ENCODE data around the gene SIN3A. TPM values are rescaled to one million over a fixed set of nuclear protein-coding genes. Genes with fewer than 3 reads are reported as not detected.

SIN3A gene
- total RNA-seq, 2 experiments from 2014 or later = 80.1 to 83.3 TPM

GRCh38 chr15:75369897-75370581 is 81.5 kb downstream of the SIN3A start:
- peak overlapping the region; percentile 90 for H3K4me3 Mint-ChIP-seq
- ChIA-PET CTCF (interaction anchor here (0.6 to 4.5 kb wide), 6 partner anchors 123 to 432 kb away, joined by 3 to 69 read pairs (median 4); partner anchors contain the start of gene IMP3), POLR2A (interaction anchor here (2.3 to 3.3 kb wide), 3 partner anchors 22 to 270 kb away, joined by 9 to 86 read pairs (median 45); partner anchors contain the start of genes IMP3 and SIN3A)
- intact Hi-C loops (cut with micrococcal nuclease) = loop anchor here (2.0 kb wide), 2 partner anchors 255 to 313 kb away; partner anchors contain the start of gene SNUPN
- peak overlapping the region; percentile 93 for H3K27ac Mint-ChIP-seq
- H3K9me3 Mint-ChIP-seq = no peaks in the 10 kb centered on the region
- H3K36me3 Mint-ChIP-seq = peaks cover 27% of the 10 kb centered on the region
- no peak for DNase-seq
- peaks cover 23% of the 10 kb centered on the region for H3K4me1 Mint-ChIP-seq (ENCODE audit: low read depth)
- H3K27me3 Mint-ChIP-seq = no peaks in the 10 kb centered on the region

DNA sequence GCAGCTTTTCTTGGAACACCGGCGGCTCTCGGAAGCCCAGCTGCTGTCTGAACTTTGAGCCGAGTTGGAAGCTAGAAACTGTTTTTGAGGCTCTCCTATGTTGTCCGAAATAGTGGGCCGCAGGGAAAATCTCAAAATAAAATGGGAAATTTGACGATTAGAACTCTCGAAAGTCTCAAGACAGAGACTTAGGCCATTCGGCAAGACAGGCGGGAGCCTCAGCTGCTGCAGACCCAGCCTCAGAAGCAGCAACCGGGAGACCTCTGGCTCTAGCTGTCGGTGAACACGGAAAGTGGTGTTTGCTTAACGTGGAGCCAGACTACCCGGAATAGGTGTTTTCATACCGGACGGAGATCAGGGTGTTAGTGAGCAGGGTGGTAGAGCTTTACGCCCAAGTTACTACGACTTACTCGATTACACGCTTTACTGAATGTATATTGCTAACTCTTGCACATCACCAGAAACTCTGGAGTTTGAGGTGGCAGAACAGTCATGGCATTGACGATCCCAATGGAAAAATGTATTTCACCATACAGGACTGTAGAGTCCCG is 82.7 kb downstream of the SIN3A start:
- ChIA-PET POLR2A (interaction anchor here (0.7 to 3.3 kb wide), 17 partner anchors 10 to 278 kb away, joined by 3 to 86 read pairs (median 5); partner anchors contain the start of genes COMMD4, IMP3, PTPN9 and SIN3A), CTCF (interaction anchor here (0.6 to 4.5 kb wide), 26 partner anchors 9 to 346 kb away, joined by 3 to 87 read pairs (median 6); partner anchors contain the start of genes IMP3, PPCDC, PTPN9 and SIN3A)
- no peaks in the 10 kb centered on the region for H3K9me3 Mint-ChIP-seq
- peak overlapping the region; percentile 90 for H3K4me3 Mint-ChIP-seq
- peaks cover 26% of the 10 kb centered on the region for H3K36me3 Mint-ChIP-seq
- intact Hi-C loops (cut with micrococcal nuclease) = loop anchor here (1.0 to 2.0 kb wide), 4 partner anchors 84 to 314 kb away; partner anchors contain the start of genes IMP3 and SNUPN
- peak overlapping the region; percentile 93 for H3K27ac Mint-ChIP-seq
- no peaks in the 10 kb centered on the region for H3K27me3 Mint-ChIP-seq
- DNase-seq = no peak
- H3K4me1 Mint-ChIP-seq (ENCODE audit: low read depth) = peaks cover 23% of the 10 kb centered on the region

- intact Hi-C loops (cut with micrococcal nuclease) = loop anchor here (1.0 to 2.0 kb wide), 4 partner anchors 84 to 315 kb away; partner anchors contain the start of genes IMP3 and SNUPN
- Mint-ChIP-seq H3K4me1 (ENCODE audit: low read depth) (peaks cover 23% of the 10 kb centered on the region), H3K9me3 (no peaks in the 10 kb centered on the region), H3K27me3 (no peaks in the 10 kb centered on the region), H3K4me3 (peak within 1 kb of the TSS; percentile 90), H3K27ac (peak within 1 kb of the TSS; percentile 93), H3K36me3 (peaks cover 27% of the 10 kb centered on the region)
- DNase-seq = peak; percentile 96
- ChIA-PET POLR2A (interaction anchor here (0.6 to 3.3 kb wide), 29 partner anchors 9 to 536 kb away, joined by 3 to 86 read pairs (median 4); partner anchors contain the start of genes C15orf39, COMMD4, FAM219B and FBXO22), CTCF (interaction anchor here (0.6 to 4.5 kb wide), 53 partner anchors 9 to 1374 kb away, joined by 3 to 87 read pairs (median 5); partner anchors contain the start of genes COMMD4, IMP3, NEIL1 and PML)
Observed at GRCh38 chr15:75367913-75368688, 83.4 kb downstream of the SIN3A start, which contains the start of gene MAN2C1. Gene MAN2C1, minus strand, starts transcription at chr15:75368607. Its CDS starts 24 bp downstream, at chr15:75368583.

GRCh38 chr15:75367406-75367912 is 84.0 kb downstream of the SIN3A start:
- H3K4me3 Mint-ChIP-seq = peak overlapping the region; percentile 90
- CTCF ChIA-PET = interaction anchor here (0.6 to 4.5 kb wide), 48 partner anchors 11 to 1373 kb away, joined by 3 to 87 read pairs (median 6); partner anchors contain the start of genes COMMD4, IMP3, NEIL1 and PML
- H3K9me3 Mint-ChIP-seq = no peaks in the 10 kb centered on the region
- POLR2A ChIA-PET = interaction anchor here (0.6 to 3.3 kb wide), 22 partner anchors 9 to 536 kb away, joined by 3 to 86 read pairs (median 4); partner anchors contain the start of genes C15orf39, COMMD4, FAM219B and FBXO22
- peaks cover 25% of the 10 kb centered on the region for H3K36me3 Mint-ChIP-seq
- intact Hi-C loops (cut with micrococcal nuclease) = no loop called here
- H3K27me3 Mint-ChIP-seq = no peaks in the 10 kb centered on the region
- peak overlapping the region; percentile 93 for H3K27ac Mint-ChIP-seq
- H3K4me1 Mint-ChIP-seq (ENCODE audit: low read depth) = peaks cover 23% of the 10 kb centered on the region
- no peak for DNase-seq

DNA sequence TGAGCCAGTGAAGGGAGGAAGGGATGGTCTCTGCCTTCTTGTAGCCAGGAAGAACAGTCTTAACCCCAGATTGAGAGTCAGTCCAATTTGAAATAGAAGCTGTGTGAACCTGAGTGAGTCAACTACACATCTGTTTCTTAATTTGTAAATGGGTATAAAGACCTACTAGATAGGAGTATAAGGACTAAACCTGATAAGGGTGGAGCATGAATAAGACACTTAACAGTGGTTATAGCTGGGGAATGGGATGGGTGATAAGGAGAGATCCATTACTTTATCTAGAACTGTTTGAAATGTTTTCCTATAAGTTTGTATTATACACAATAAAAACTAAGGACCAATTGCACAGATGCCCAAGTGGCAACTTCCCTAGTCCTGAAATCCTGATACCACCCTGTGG is 84.5 kb downstream of the SIN3A start:
- DNase-seq = no peak
- Mint-ChIP-seq H3K27ac (peak overlapping the region; percentile 10), H3K27me3 (no peaks in the 10 kb centered on the region), H3K9me3 (no peaks in the 10 kb centered on the region), H3K4me3 (peak overlapping the region; percentile 90), H3K36me3 (peaks cover 25% of the 10 kb centered on the region), H3K4me1 (ENCODE audit: low read depth) (peaks cover 23% of the 10 kb centered on the region)
- intact Hi-C loops (cut with micrococcal nuclease) = no loop called here
- ChIA-PET POLR2A (interaction anchor here (0.5 to 3.3 kb wide), 5 partner anchors 10 to 280 kb away, joined by 3 to 86 read pairs (median 4); partner anchors contain the start of gene SIN3A), CTCF (interaction anchor here (0.6 to 4.5 kb wide), 26 partner anchors 10 to 477 kb away, joined by 3 to 87 read pairs (median 9); partner anchors contain the start of genes COMMD4, IMP3, NEIL1 and SIN3A)

- intact Hi-C loops (cut with micrococcal nuclease) = no loop called here
- peaks cover 23% of the 10 kb centered on the region for H3K36me3 Mint-ChIP-seq
Observed at GRCh38 chr15:75366163-75366562, 85.3 kb downstream of the SIN3A start.

GRCh38 chr15:75364881-75365280 is 86.6 kb downstream of the SIN3A start:
- intact Hi-C loops (cut with micrococcal nuclease) = no loop called here
- H3K36me3 Mint-ChIP-seq = peaks cover 26% of the 10 kb centered on the region
- H3K4me3 Mint-ChIP-seq = no peak overlapping the region
- no peaks in the 10 kb centered on the region for H3K9me3 Mint-ChIP-seq
- H3K27ac Mint-ChIP-seq = no peak overlapping the region
- ChIA-PET POLR2A (no interaction called here), CTCF (no interaction called here)
- H3K27me3 Mint-ChIP-seq = no peaks in the 10 kb centered on the region
- peaks cover 21% of the 10 kb centered on the region for H3K4me1 Mint-ChIP-seq (ENCODE audit: low read depth)
- DNase-seq = no peak

More at GRCh38 chr15:75366163-75366562, 85.3 kb downstream of the SIN3A start:
- H3K27ac Mint-ChIP-seq = no peak overlapping the region
- ChIA-PET POLR2A (interaction anchor here (0.6 kb wide), 1 partner anchor 31 kb away, joined by 4 read pairs; no protein-coding TSS in a partner anchor), CTCF (interaction anchor here (3.0 to 4.5 kb wide), 3 partner anchors 12 to 317 kb away, joined by 9 to 87 read pairs (median 45); partner anchors contain the start of gene SIN3A)
- H3K9me3 Mint-ChIP-seq = no peaks in the 10 kb centered on the region
- no peak overlapping the region for H3K4me3 Mint-ChIP-seq
- H3K27me3 Mint-ChIP-seq = no peaks in the 10 kb centered on the region
- peaks cover 23% of the 10 kb centered on the region for H3K4me1 Mint-ChIP-seq (ENCODE audit: low read depth)
- DNase-seq = no peak

GRCh38 chr15:75363786-75364185 is 87.7 kb downstream of the SIN3A start:
- intact Hi-C loops (cut with micrococcal nuclease) = no loop called here
- Mint-ChIP-seq H3K4me3 (no peak overlapping the region), H3K9me3 (no peaks in the 10 kb centered on the region), H3K36me3 (peaks cover 25% of the 10 kb centered on the region), H3K4me1 (ENCODE audit: low read depth) (peaks cover 10% of the 10 kb centered on the region), H3K27me3 (no peaks in the 10 kb centered on the region), H3K27ac (no peak overlapping the region)
- ChIA-PET CTCF (no interaction called here), POLR2A (interaction anchor here (1.3 kb wide), 1 partner anchor 10 kb away, joined by 5 read pairs; no protein-coding TSS in a partner anchor)
- no peak for DNase-seq

GRCh38 chr15:75362642-75363249 is 88.7 kb downstream of the SIN3A start:
- H3K9me3 Mint-ChIP-seq = no peaks in the 10 kb centered on the region

GRCh38 chr15:75361989-75362641 is 89.4 kb downstream of the SIN3A start:
- Mint-ChIP-seq H3K4me1 (ENCODE audit: low read depth) (peaks cover 2% of the 10 kb centered on the region), H3K27me3 (no peaks in the 10 kb centered on the region), H3K36me3 (peaks cover 26% of the 10 kb centered on the region), H3K27ac (no peak overlapping the region), H3K4me3 (no peak overlapping the region), H3K9me3 (no peaks in the 10 kb centered on the region)
- intact Hi-C loops (cut with micrococcal nuclease) = no loop called here
- ChIA-PET POLR2A (interaction anchor here (1.3 kb wide), 1 partner anchor 9 kb away, joined by 5 read pairs; no protein-coding TSS in a partner anchor), CTCF (interaction anchor here (0.6 kb wide), 1 partner anchor 1097 kb away, joined by 4 read pairs; no protein-coding TSS in a partner anchor)
- no peak for DNase-seq

More at GRCh38 chr15:75362642-75363249, 88.7 kb downstream of the SIN3A start:
- ChIA-PET CTCF (no interaction called here), POLR2A (interaction anchor here (1.3 kb wide), 1 partner anchor 9 kb away, joined by 5 read pairs; no protein-coding TSS in a partner anchor)
- peaks cover 26% of the 10 kb centered on the region for H3K36me3 Mint-ChIP-seq
- no peaks in the 10 kb centered on the region for H3K27me3 Mint-ChIP-seq
- no peak for DNase-seq
- intact Hi-C loops (cut with micrococcal nuclease) = no loop called here
- H3K27ac Mint-ChIP-seq = no peak overlapping the region
- H3K4me1 Mint-ChIP-seq (ENCODE audit: low read depth) = peaks cover 8% of the 10 kb centered on the region
- no peak overlapping the region for H3K4me3 Mint-ChIP-seq
